NCI-H446 (cell line): Measurements from ENCODE around the gene HS3ST5.
"Not testable (repeated sequence)": the region's sequence is repeated elsewhere in the genome, so short reads cannot be mapped to it uniquely, and the experiment has no call there.

Experiments used
- DNase-seq, 2 experiments: peaks; one replicate each; lab custom pipeline; 2025; lab: John Stamatoyannopoulos, UW

Gene HS3ST5

GRCh38 chr6:114087496-114087895 lies 255.3 kb downstream of the HS3ST5 start:
- no peak for DNase-seq

- no peak for DNase-seq
Observed at GRCh38 chr6:114085211-114085610, 257.6 kb downstream of the HS3ST5 start.

DNA sequence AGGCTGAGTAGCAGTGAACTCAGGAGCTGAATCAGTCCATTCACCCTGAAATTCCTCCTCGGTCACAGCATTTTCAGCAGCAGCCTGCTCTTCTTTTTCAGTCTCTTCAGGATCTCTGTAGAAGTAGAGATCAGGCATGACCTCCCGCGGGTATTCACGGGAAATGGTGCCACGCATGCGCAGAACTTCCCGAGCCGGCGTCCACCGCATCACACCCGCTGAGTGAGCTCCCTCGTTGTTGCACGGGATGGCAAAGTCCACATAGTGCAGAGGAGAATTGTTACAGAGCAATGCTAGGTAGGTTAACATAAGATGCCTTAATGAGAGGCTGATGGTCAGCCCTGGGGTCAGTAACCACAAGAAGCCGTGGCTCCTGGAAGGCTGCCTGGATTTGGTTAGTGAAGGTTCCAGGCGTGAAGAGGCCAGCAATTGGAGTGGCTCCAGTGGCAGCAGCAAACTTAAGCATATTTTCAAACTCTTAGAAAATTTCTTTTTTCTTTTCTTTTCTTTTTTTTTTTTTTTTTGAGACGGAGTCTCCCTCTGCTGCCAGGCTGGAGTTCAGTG lies 258.4 kb downstream of the HS3ST5 start:
- DNase-seq: no peak

DNA sequence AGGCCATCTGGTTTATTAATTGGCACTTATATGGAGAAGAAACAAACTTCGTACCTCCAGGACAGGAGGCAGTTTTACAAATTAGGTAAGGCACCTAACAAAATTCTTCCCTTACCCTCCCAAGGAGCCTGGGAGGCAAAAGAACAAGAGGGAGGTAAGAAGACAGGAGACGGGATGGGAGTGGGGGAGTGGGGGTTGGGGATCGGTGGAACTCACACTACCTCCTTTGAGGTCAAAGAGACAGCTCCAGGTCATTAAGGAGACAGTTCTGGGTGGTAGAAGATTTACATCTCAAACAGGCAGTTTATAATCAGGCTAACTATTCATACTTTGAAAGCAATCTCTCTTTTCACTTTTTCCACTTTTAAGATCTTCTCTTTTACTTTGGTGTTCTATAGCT lies 259.6 kb downstream of the HS3ST5 start:
- DNase-seq: no peak

DNA sequence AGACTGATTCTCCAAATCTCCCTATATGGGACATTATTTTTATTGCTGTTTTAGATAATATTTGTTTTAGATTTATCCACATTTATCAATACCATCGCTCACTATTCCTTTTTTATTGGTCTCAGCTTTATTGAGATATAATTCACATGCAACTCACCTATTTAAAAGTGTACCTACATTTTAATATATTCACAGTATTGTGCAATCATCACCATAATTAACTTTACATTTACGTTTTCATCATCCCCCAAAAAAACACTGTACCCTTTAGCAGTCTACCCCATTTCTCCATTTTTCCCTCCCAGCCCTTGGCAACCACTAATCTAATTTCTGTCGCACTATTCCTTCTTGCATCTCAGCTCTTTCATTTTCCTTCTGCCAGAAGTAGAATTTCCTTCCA lies 261.1 kb downstream of the HS3ST5 start:
- no peak for DNase-seq

DNA sequence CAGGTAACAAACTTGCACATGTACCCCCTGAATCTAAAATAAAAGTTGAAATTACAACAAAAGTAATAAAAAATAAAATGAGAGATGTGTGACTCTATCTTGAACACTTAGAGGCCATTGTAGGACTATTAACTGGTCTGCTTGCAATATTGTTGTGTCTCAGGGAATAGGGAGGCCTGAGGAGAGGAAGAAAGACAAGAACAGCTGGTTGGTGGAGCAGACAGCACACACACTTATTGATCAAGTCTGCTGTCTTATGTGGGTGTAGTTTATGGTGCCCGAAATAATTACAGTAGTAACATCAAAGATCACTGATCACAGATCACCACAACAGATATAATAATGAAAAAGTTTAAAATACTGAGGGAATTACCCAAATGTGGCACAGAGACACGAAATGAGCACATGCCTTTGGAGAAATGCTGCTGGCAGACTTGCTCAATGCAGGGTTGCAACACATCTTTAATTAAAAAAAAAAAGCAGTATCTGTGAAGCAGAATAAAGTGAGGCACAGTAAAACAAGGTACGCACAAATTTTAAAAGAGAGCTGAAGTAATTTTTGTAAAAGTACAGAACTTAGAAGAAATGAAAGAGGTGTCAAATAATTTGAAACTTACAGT lies 261.8 kb downstream of the HS3ST5 start:
- DNase-seq: no peak

GRCh38 chr6:114080410-114080809 lies 262.4 kb downstream of the HS3ST5 start:
- not testable (repeated sequence) for DNase-seq

GRCh38 chr6:114075777-114076176 lies 267.0 kb downstream of the HS3ST5 start:
- no peak for DNase-seq

- DNase-seq: no peak
Observed at GRCh38 chr6:114075300-114075699, 267.5 kb downstream of the HS3ST5 start.

DNA sequence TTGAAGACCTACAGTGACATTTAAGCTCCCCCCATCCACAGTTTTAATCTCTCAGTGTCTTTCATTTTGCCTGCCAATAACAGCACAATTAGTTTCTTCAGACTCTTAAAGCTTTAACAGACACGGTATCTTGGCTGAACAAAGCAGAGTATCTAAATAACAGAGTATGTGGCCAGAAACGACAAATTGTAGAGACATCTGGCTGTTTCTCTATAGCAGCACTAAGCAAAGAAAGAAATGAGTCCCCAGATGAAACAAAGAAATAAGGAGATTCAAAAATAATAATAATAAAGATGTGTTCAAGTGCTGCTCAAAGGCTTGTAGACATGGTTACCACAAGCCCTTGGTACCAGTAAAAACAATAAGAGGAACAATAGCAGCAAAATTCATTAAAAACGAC lies 274.1 kb downstream of the HS3ST5 start:
- peak in 1 of 2 experiments; percentile 35 for DNase-seq

GRCh38 chr6:114068116-114068515 lies 274.7 kb downstream of the HS3ST5 start:
- no peak for DNase-seq

- no peak for DNase-seq
Observed at GRCh38 chr6:114064862-114065261, 278.0 kb downstream of the HS3ST5 start.

- no peak for DNase-seq
Observed at GRCh38 chr6:114063956-114064355, 278.9 kb downstream of the HS3ST5 start.

DNA sequence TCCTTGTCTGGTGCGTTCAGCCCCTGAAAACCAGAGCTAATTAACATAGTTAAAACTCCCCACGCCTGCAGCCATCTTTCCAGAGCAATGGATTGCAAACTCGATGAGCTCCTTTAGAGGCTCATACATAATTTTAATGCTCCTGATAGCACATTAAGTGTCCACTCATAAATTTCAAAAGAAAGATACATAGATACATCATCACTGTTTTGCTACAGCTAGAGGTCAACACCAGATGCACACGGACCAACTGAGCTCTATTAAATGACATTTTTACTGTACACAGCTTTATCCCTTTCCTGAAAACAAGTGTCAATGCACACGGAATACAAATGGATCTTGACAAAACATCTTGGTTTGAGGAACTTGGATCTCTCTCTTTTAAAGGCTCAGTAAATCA lies 280.6 kb downstream of the HS3ST5 start:
- no peak for DNase-seq

GRCh38 chr6:114061741-114062140 lies 281.1 kb downstream of the HS3ST5 start:
- DNase-seq: no peak

DNA sequence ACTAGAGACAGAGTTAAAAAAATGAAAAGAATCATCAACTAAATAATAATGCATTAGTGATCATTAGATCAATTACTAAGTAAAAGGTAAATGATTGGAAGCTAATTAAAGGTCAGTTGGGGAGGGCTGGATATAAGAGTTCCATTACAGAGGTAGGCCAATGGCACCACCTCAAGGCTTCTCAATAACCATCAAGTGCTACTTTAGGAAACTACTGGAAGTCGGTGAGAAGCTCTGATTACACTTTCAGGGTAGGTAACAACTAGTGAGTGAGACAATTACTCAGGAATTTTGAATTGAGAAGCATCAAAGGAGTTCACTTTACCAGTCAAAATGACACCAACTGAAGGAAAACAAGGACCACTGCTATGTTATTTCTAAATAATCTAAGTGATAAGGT lies 281.7 kb downstream of the HS3ST5 start:
- DNase-seq: no peak

DNA sequence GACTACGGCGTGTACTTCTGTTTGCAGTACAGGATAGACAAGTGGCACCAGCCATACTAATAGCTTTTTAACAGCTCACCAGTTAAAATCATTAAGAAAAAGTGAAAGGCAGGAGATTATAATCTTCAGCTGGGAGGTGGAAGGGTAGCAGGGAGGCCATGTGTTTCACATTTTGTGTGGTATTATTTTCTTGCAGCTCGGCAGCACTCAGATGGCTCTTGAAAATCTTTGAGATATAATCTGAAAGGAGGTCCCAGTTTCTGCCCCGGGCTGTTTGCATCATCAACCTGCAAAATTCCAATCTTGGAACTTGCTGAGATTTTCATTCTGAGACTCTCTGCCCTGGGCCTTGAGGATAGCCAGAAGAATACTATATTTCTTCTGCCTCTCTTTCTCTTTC lies 284.4 kb downstream of the HS3ST5 start:
- no peak for DNase-seq

DNA sequence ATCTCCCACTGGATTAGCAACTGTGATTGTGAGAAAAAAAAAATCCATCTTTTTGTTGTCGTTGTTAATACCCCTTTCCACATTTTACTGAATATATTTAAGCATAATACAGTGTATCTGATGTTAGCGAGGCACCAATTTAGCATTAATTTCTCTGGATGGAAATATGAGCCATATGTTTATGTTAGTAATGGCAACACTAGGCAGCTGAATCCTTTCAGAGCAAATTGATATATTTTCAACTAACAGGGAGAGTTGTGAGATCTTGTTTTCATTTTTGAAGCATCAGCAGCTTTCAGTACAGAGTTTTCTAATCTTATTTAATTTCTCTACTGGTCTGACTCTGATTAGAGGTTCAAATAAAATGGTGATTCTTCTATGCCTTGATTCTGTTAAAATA lies 287.1 kb downstream of the HS3ST5 start:
- DNase-seq: no peak

DNA sequence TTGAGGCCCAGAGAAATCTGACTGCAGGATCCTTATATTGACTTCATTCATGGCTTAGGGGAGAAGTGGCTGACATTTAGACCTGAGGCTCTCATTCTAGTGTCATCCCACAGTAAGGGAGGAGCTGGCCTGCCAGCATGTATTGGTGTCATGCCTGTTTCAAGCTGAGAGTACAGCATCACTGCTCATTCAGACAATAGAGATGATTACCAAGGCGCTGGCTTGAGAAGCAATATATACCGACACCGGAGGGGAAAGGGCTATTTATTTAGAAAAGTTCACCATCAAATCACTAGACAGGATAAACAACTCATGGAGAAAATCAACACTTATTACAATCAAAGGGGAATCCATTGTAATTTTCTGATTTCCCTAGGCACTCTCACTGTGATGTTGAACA lies 287.5 kb downstream of the HS3ST5 start:
- no peak for DNase-seq

GRCh38 chr6:114053791-114054190 lies 289.0 kb downstream of the HS3ST5 start:
- no peak for DNase-seq

DNA sequence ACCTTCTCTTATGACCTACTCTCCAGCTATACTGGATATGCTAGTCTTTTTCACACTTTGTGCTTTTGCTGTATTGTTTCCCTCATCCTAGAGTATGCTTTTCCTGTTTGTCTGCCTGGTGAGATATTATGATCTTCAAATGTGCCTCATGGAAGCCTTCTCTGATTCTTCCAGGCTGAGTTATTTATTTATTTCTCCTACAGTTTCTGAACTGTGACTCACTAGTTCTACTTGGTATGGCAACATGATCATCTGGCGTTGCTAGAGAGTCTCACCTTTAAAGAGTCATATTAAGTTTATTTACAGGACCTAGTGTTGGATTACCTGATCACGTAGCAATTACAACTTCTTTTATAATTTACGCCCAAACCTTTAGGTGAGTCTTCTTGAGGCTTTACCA lies 290.7 kb downstream of the HS3ST5 start:
- DNase-seq: no peak

GRCh38 chr6:114051031-114051430 lies 291.8 kb downstream of the HS3ST5 start:
- no peak for DNase-seq

GRCh38 chr6:114049367-114049966 lies 293.4 kb downstream of the HS3ST5 start:
- DNase-seq: no peak

GRCh38 chr6:114044566-114044965 lies 298.3 kb downstream of the HS3ST5 start:
- DNase-seq: not testable (repeated sequence)
